SK-N-MC (cell line): ENCODE results near the gene PCDH18.

ENCODE experiments used
- EZH2 ChIP-seq: fragments of 200-600 bp; sonication (generic); IDR thresholded peaks from one replicate; pipeline ENCODE4 v1.6.1; 2017; ENCODE audit warnings: antibody characterized with exemption
- FOXP2 ChIP-seq: optimal IDR thresholded peaks from 2 replicates; pipeline ENCODE3; 2011; ENCODE audit warnings: mild to moderate bottlenecking, moderate library complexity; ENCODE audit not compliant: insufficient read depth; ENCODE audit errors: extremely low read length, control extremely low read depth
- POLR2AphosphoS5 ChIP-seq: IDR thresholded peaks from 2 replicates; pipeline ENCODE4 v1.6.1; 2012; ENCODE audit warnings: mild to moderate bottlenecking, low read depth, low read length, borderline replicate concordance

DNA sequence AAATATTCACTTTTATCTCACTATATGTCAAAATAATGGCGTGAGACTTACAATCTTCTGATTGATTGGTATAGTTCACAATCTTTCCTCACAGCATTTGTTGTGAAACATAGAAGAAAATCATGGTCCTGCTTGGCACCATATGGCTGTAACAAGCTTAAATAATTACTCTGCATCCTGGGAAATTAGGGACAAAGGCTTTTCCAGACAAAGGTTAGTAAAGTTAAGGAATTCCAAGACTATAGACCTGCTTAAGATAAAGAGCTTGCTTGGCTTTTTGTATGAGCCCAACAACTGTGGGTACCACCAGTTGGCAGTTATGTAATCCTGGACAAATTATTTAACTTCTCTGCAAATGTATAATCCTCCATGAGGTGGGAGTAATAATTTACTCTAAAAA is 3.4 kb upstream of the PCDH18 start:
- TF ChIP-seq POLR2AphosphoS5 (no peak), EZH2 (no peak), FOXP2 (no peak)
